IPS DF 6.9 (cell line): Measurements from ENCODE around the gene HERC3.

ENCODE experiments used
- DNase-seq: peaks from one replicate; pipeline ENCODE4 v3.0.0-alpha.2; 2013; ENCODE audit warnings: low read depth, low spot score
- H3K27ac ChIP-seq: one replicate; pipeline ENCODE4 v1.5.1; 2013; ENCODE audit warnings: low read length, control low read depth
- H3K27me3 ChIP-seq: 2 replicates; pipeline ENCODE4 v1.6.1; 2013; ENCODE audit warnings: mild to moderate bottlenecking, low read length; ENCODE audit not compliant: control insufficient read depth, insufficient read depth
- H3K36me3 ChIP-seq: 2 replicates; pipeline ENCODE4 v1.6.1; 2013; ENCODE audit warnings: low read length; ENCODE audit not compliant: control insufficient read depth, insufficient read depth
- H3K4me1 ChIP-seq: 2 replicates; pipeline ENCODE4 v1.6.1; 2013; ENCODE audit warnings: low read length; ENCODE audit not compliant: control insufficient read depth, insufficient read depth
- H3K4me3 ChIP-seq: 2 replicates; pipeline ENCODE4 v1.5.1; 2013; ENCODE audit warnings: mild to moderate bottlenecking, low read length
- H3K9me3 ChIP-seq: 2 replicates; pipeline ENCODE4 v1.6.1; 2013; ENCODE audit warnings: low read length, inconsistent platforms; ENCODE audit not compliant: control insufficient read depth, insufficient read depth
- WGBS: extraction: QIAGEN DNeasy Blood & Tissue Kit; methylation state at CpG from one replicate; pipeline ENCODE4 v1.1.7; 2013; ENCODE audit warnings: mixed read lengths, missing lambda C conversion rate; ENCODE audit not compliant: insufficient read length, insufficient coverage; 5-methylcytosine and 5-hydroxymethylcytosine counted together

HERC3 gene

DNA sequence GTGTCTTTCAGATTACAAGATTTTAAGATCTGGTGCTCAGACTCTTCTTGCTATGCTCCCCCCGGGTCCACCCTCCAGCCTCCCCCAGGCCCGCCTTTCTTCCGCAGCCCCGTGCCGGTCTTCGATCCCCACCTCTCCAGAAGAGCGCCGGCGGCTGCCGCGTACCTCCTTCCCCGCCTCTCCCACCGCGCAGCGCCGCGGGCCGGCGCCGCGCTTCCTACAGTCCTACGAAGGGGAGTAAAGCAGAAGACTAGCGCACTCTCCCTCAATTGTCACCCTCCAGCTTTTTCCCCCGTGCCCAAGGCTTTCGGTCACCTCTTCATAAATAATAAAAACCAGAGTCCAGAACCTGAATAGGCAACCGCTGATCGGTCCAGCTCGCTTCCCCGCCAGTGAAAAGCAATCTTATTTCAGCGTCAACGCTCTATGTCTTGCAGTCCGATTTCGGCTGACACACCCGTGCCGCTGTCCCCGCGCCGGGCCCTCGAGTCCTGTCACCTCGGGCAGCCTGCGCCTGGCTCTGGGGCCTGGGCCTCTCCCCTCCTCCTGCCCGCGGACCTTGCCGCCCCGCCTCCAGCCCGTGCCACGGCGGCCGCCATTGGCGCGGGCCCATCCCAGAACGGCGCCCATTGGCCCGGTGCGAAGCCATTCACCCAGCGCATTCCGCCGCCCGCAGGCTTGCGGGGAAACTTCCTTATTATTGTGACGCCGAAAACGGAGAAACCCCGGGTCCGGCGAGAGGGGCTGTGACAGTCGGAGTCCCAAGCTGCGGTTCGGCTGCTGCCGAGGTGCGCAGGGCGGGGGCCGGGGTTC lies at the start of gene HERC3:
TSS of gene HERC3 (plus strand) at position 694 of the 813 bp plus-strand sequence. CDS start 13,344 bp downstream, outside the sequence.
- WGBS: no CpG with 5 or more reads among the region's 73 CpGs
- DNase-seq: no peak
- Histone ChIP-seq H3K4me1 (no peaks in the 10 kb centered on the region), H3K36me3 (no peaks in the 10 kb centered on the region), H3K4me3 (peak within 1 kb of the TSS; percentile 83), H3K27ac (no peak within 1 kb of the TSS), H3K27me3 (peaks cover 7% of the 10 kb centered on the region; the same call in 1 of the 2 replicates), H3K9me3 (no peaks in the 10 kb centered on the region)

DNA sequence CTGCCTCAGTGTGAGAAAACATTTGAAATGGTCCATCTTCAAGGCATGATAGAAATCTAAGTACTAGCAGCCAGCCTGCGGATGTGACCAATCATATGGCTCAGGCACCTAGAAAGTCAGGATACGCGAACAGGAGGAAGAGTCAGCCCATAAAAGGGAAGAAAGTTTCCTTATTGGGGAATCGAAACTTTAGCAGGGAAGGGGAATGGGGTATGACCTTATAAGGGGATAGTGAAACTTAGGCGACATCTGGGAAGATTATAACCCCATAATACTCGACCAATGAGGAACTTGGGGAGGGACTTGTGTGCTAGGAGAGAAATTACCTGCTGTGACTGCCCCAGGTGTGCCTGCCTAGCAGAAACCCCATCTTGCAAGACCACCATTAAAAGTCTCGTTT lies 42.5 kb upstream of the HERC3 start:
- Histone ChIP-seq H3K27ac (no peak overlapping the region), H3K4me1 (no peaks in the 10 kb centered on the region), H3K4me3 (no peak overlapping the region), H3K9me3 (no peaks in the 10 kb centered on the region), H3K27me3 (no peaks in the 10 kb centered on the region), H3K36me3 (no peaks in the 10 kb centered on the region)
- no CpG with 5 or more reads among the region's 7 CpGs for WGBS
- DNase-seq: no peak

DNA sequence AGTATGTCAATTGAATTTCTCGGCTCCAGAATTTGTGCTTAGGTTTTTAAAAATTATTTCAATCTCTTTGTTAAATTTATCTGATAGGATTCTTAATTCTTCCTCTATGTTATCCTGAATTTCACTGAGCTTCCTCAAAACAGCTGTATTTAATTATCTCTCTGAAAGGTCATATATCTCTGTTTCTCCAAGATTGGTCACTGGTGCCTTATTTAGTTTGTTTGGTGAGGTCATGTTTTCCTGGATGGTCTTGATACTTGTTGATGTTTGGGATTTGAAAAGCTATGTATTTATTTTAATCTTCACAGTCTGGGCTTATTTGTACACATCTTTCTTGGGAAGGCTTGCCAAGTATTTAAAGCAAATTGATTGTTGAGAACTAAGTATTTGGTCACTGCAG lies 24.7 kb upstream of the HERC3 start:
- no peak overlapping the region for H3K27ac ChIP-seq
- no peaks in the 10 kb centered on the region for H3K4me1 ChIP-seq
- no CpG with 5 or more reads among the region's 1 CpG for WGBS
- no peaks in the 10 kb centered on the region for H3K27me3 ChIP-seq
- H3K9me3 ChIP-seq: no peaks in the 10 kb centered on the region
- H3K4me3 ChIP-seq: no peak overlapping the region
- no peaks in the 10 kb centered on the region for H3K36me3 ChIP-seq
- DNase-seq: no peak

DNA sequence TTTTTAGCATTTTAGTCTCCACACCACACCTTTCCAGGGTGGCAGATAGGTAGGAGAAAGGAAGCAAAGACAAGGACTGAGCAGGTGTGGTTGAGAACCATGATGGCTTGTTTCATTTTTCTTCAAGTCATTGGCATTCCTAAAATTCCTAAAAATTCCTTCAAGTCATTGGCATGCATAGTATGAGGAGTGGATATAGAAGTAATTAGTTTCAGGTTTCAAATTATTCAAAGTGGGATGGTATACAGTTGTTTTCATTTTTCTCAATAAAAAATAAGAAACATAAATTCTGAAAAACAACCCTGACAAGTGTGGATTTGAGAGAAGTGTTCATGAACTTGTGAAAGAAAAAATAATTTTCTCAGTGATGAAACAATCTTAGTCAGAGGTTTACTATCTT lies 22.3 kb upstream of the HERC3 start:
- H3K27ac ChIP-seq: no peak overlapping the region
- no peak overlapping the region for H3K4me3 ChIP-seq
- no peaks in the 10 kb centered on the region for H3K27me3 ChIP-seq
- DNase-seq: no peak
- H3K36me3 ChIP-seq: no peaks in the 10 kb centered on the region
- H3K9me3 ChIP-seq: no peaks in the 10 kb centered on the region
- no peaks in the 10 kb centered on the region for H3K4me1 ChIP-seq

DNA sequence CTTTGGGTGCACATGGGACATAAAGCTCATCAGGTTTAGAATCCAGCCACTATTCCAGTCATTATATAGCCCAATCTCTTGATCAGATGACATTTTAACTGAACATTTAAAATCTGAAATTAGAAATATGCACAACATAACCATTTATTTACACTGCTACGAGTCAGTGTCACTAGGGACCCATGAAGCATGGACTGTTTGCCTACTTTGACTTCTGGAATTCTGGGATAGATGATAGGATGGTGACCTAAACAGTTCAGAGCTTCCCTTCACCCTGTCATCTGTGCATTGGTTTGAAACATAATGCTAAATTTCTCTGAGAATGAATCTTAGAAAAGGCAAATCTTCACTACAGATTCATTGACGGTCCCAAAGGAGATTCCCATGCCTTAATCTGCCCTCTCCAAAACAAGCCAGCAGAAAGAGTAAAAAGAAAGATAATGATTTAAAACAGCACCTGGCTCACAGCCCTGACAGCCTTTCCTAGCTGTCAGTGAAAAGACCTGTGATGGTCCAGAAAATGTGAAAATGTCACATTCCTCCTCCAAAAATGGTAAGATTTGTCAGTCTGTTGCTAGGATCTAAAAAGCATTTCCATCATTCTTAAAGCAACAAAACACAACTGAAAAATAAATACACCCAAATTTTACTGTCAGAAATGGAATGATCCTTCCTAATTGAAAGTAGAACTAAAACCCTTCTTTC lies 18.9 kb upstream of the HERC3 start:
- DNase-seq: no peak
- Histone ChIP-seq H3K4me1 (no peaks in the 10 kb centered on the region), H3K27ac (no peak overlapping the region), H3K36me3 (no peaks in the 10 kb centered on the region), H3K9me3 (no peaks in the 10 kb centered on the region), H3K4me3 (no peak overlapping the region), H3K27me3 (no peaks in the 10 kb centered on the region)
- WGBS: no CpG with 5 or more reads among the region's 2 CpGs

DNA sequence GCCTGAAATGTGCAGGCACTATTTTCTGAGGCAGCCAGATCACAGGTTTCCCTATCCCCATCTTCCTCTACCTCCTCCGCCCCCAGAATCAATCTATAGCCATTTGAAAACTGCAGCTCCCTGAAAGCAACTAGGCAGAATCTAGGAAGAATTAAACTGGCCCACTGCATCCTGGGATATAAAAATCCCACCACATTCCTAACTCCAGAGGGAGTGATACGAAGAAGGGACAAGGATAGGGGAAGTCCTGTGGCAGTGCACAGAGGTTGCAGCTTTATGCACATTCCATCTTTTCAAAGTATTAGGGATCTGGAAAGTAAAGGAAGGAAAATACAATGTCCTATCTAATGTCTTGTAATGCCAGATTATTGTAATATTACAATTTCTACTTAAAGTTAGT lies 18.3 kb upstream of the HERC3 start:
- DNase-seq: no peak
- WGBS: no CpG with 5 or more reads among the region's 2 CpGs

DNA sequence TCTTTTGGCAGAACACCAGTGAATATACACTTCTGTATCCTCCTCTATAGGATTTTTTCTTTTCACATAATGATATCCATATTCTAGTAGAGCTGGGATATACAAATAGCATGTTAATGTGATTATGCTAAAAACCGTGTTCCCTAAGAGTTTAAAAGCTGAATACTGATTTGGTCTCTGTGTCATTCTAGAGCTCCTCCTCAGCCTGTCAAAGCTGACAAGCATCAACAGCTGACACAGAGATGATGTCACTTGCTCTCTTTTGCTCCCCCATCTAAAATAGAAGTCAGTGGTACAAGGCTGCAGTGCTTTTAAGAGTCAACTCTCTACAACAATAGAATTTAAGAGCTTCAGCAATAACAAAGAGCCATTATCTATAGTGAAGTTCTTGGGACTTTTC lies 17.1 kb upstream of the HERC3 start:
- no peak overlapping the region for H3K4me3 ChIP-seq
- H3K27me3 ChIP-seq: no peaks in the 10 kb centered on the region
- no peaks in the 10 kb centered on the region for H3K36me3 ChIP-seq
- H3K27ac ChIP-seq: no peak overlapping the region
- no peaks in the 10 kb centered on the region for H3K9me3 ChIP-seq
- H3K4me1 ChIP-seq: no peaks in the 10 kb centered on the region
- WGBS: no CpG with 5 or more reads among the region's 1 CpG
- no peak for DNase-seq

More for the DNA sequence above, 18.3 kb upstream of the HERC3 start:
- H3K4me3 ChIP-seq: no peak overlapping the region
- H3K36me3 ChIP-seq: no peaks in the 10 kb centered on the region
- H3K27ac ChIP-seq: no peak overlapping the region
- no peaks in the 10 kb centered on the region for H3K9me3 ChIP-seq
- H3K27me3 ChIP-seq: no peaks in the 10 kb centered on the region
- H3K4me1 ChIP-seq: no peaks in the 10 kb centered on the region

DNA sequence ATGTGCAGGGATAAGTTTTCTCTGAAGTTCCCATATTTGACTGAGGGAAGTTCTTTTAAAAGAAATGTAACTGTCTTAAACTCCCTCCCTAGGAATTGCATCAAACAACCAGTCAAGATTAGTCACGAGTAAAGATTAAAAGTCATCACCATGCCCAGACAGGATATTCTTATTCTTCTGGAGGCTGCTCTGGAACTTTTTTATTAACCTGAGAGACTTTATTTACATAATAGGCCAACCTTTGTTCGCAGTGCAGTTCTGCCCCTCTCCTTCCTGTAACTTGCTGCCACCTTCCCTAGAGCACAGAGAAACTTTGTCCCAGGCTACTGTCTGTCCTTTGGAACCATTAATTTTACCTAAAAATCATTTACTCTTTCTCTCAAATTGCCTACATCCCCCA lies 9.8 kb upstream of the HERC3 start:
- no peak overlapping the region for H3K27ac ChIP-seq
- DNase-seq: no peak
- no peaks in the 10 kb centered on the region for H3K27me3 ChIP-seq
- no peaks in the 10 kb centered on the region for H3K9me3 ChIP-seq
- no peaks in the 10 kb centered on the region for H3K4me1 ChIP-seq
- H3K36me3 ChIP-seq: no peaks in the 10 kb centered on the region
- no peak overlapping the region for H3K4me3 ChIP-seq
- no CpG with 5 or more reads among the region's 2 CpGs for WGBS

DNA sequence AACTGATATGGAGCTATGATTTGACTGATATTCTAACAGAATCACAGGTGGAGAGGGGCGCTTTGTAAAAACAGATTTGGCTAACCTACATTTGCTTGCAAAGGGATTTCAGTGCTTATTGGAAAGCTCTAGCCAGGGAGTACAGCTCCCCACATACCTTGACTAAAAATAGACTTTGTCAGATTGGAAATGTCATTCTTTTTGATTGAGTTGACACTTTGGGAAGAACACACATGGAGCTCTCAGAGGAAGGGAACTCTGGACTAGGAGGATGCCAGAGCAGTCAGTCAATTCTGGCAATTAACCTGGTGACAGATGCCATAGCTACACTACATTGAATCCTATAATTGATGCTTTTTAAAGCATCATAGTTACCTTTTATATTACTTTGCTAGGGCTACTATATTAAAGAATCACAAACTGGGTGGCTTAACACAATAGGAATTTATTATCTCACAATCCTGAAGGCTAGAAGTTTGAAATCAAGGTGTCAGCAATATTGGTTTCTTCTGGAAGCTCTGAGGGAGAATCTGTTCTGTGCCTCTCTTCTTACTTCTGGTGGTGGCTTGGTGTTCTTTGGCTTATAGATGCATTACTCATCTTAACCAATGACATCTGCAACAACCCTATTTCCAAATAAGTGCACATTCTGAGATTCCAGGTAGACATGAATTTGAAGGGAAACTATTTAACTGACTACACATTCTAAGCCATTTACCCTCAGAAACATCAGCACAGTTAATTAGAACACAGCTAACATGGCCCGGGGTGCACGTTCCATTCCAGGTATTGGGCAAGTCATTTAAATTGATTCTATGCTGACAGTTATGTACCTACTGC lies 8.4 kb upstream of the HERC3 start:
- WGBS: no CpG with 5 or more reads among the region's 3 CpGs
- no peaks in the 10 kb centered on the region for H3K9me3 ChIP-seq
- H3K4me3 ChIP-seq: no peak overlapping the region

DNA sequence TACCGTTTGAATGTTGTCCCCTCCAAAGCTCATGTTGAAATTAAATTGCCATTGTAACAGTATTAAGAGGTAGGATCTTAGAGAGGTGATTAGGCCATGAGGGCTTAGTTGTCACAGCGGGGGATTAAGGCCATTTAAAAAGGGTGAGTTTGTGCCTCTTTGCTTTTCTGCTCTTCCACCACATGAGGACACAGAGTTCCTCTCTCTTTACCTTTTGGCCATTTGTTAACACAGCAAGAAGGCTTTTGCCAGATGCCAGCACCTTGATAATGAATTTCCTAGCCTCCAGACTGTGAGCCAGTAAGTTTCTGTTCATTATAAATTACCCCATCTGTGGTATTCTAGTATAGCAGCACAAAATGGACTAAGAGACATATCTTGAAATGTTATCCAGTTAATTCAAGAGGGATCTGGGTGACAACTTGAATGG lies 7.8 kb upstream of the HERC3 start:
- no peaks in the 10 kb centered on the region for H3K36me3 ChIP-seq
- WGBS: no CpG with 5 or more reads among the region's 2 CpGs
- no peak overlapping the region for H3K27ac ChIP-seq

More for the DNA sequence above, 8.4 kb upstream of the HERC3 start:
- Histone ChIP-seq H3K36me3 (no peaks in the 10 kb centered on the region), H3K27ac (no peak overlapping the region), H3K27me3 (no peaks in the 10 kb centered on the region), H3K4me1 (no peaks in the 10 kb centered on the region)
- DNase-seq: no peak

More for the DNA sequence above, 7.8 kb upstream of the HERC3 start:
- Histone ChIP-seq H3K4me1 (no peaks in the 10 kb centered on the region), H3K4me3 (no peak overlapping the region), H3K9me3 (no peaks in the 10 kb centered on the region), H3K27me3 (no peaks in the 10 kb centered on the region)
- DNase-seq: no peak
